ENCODE data around the gene CRB2. TPM values are rescaled to one million over a fixed set of nuclear protein-coding genes. Genes with fewer than 3 reads are reported as not detected.

The CRB2 gene
- total RNA-seq, 1 donor from 2014 or later = not detected

- intact Hi-C loops (cut with DNase I) = no loop called here
- TF ChIP-seq, protein P1, sequence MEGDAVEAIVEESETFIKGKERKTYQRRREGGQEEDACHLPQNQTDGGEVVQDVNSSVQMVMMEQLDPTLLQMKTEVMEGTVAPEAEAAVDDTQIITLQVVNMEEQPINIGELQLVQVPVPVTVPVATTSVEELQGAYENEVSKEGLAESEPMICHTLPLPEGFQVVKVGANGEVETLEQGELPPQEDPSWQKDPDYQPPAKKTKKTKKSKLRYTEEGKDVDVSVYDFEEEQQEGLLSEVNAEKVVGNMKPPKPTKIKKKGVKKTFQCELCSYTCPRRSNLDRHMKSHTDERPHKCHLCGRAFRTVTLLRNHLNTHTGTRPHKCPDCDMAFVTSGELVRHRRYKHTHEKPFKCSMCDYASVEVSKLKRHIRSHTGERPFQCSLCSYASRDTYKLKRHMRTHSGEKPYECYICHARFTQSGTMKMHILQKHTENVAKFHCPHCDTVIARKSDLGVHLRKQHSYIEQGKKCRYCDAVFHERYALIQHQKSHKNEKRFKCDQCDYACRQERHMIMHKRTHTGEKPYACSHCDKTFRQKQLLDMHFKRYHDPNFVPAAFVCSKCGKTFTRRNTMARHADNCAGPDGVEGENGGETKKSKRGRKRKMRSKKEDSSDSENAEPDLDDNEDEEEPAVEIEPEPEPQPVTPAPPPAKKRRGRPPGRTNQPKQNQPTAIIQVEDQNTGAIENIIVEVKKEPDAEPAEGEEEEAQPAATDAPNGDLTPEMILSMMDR (IDR thresholded peaks at IDR 0.05) = no peak
- Histone ChIP-seq H3K27ac (no peak overlapping the region), H3K4me3 (no peak overlapping the region), H3K4me1 (no peaks in the 10 kb centered on the region), H3K9me3 (no peaks in the 10 kb centered on the region), H3K36me3 (no peaks in the 10 kb centered on the region), H3K27me3 (ENCODE audit: low read depth) (no peaks in the 10 kb centered on the region)
- ATAC-seq (no peak), DNase-seq (no peak)
Measured at GRCh38 chr9:123390337-123391135, 34.5 kb downstream of the CRB2 start.

DNA sequence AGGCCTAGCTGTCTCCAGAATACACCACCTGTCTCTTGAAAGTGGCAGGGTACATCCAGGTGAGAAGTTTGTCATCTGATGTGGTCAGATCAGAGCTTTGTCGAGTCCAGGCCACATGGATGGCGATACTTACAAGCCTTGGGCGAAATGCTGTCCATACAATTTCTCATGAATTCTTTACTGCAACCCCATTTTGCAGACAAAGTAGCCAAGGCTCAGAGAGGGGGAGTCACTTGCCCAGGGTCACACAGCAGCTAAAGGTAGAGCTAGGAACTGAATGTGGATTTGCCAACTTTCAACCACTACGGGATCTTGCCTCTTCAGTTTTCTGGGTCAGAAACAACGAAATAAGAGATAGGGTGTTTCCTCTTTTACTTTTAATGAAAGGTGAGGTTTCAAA, 35.2 kb downstream of the CRB2 start:
- DNase-seq = no peak
- Histone ChIP-seq H3K27ac (no peak overlapping the region), H3K27me3 (ENCODE audit: low read depth) (no peaks in the 10 kb centered on the region), H3K36me3 (no peaks in the 10 kb centered on the region), H3K4me1 (no peaks in the 10 kb centered on the region), H3K9me3 (no peaks in the 10 kb centered on the region), H3K4me3 (no peak overlapping the region)
- TF ChIP-seq, protein P1 (IDR thresholded peaks at IDR 0.05) = no peak
- no peak for ATAC-seq
- intact Hi-C loops (cut with DNase I) = no loop called here

- Histone ChIP-seq H3K4me3 (no peak overlapping the region), H3K9me3 (no peaks in the 10 kb centered on the region), H3K36me3 (no peaks in the 10 kb centered on the region), H3K27ac (no peak overlapping the region), H3K4me1 (no peaks in the 10 kb centered on the region), H3K27me3 (ENCODE audit: low read depth) (no peaks in the 10 kb centered on the region)
- intact Hi-C loops (cut with DNase I) = no loop called here
- ATAC-seq (no peak), DNase-seq (no peak)
- TF ChIP-seq, protein P1 (IDR thresholded peaks at IDR 0.05) = no peak
Measured at GRCh38 chr9:123391946-123392345, 35.9 kb downstream of the CRB2 start.

DNA sequence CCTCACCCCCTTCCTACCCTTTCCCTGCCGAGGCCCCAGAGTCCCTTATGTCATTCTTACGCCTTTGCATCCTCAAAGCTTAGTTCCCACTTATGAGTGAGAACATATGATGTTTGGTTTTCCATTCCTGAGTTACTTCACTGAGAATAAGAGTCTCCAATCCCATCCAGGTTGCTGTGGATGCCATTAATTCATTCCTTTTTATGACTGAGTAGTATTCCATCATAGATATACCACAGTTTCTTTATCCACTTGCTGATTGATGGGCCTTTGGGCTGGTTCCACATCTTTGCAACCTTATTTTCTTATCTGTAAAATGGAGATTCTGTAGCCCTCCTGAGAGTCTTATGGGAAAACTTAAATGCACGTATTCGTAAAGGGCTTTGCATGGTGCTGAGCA, 36.8 kb downstream of the CRB2 start:
- H3K27me3 ChIP-seq (ENCODE audit: low read depth) = no peaks in the 10 kb centered on the region
- ATAC-seq = no peak
- intact Hi-C loops (cut with DNase I) = no loop called here
- H3K4me3 ChIP-seq = no peak overlapping the region
- TF ChIP-seq, protein P1 (IDR thresholded peaks at IDR 0.05) = no peak
- H3K27ac ChIP-seq = no peak overlapping the region
- no peaks in the 10 kb centered on the region for H3K4me1 ChIP-seq
- DNase-seq = no peak
- no peaks in the 10 kb centered on the region for H3K9me3 ChIP-seq
- no peaks in the 10 kb centered on the region for H3K36me3 ChIP-seq

GRCh38 chr9:123394291-123395235, 38.6 kb downstream of the CRB2 start:
- intact Hi-C loops (cut with DNase I) = no loop called here
- no peaks in the 10 kb centered on the region for H3K9me3 ChIP-seq
- no peaks in the 10 kb centered on the region for H3K27me3 ChIP-seq (ENCODE audit: low read depth)
- ATAC-seq = no peak
- no peak overlapping the region for H3K4me3 ChIP-seq
- H3K4me1 ChIP-seq = no peaks in the 10 kb centered on the region
- H3K27ac ChIP-seq = no peak overlapping the region
- TF ChIP-seq, protein P1 (IDR thresholded peaks at IDR 0.05) = no peak
- H3K36me3 ChIP-seq = no peaks in the 10 kb centered on the region
- DNase-seq = no peak

Data from lower lobe of right lung (tissue), 2 donors.